ENCODE results near the gene KCNK1.

KCNK1 gene

GRCh38 chr1:233640179-233640578 is 26.3 kb downstream of the KCNK1 start:
- DNase-seq = no peak

GRCh38 chr1:233641029-233641428 is 27.1 kb downstream of the KCNK1 start:
- DNase-seq = no peak

- no peak for DNase-seq
Measured at GRCh38 chr1:233647073-233647472, 33.2 kb downstream of the KCNK1 start.

- no peak for DNase-seq
Measured at GRCh38 chr1:233647636-233648035, 33.7 kb downstream of the KCNK1 start.

GRCh38 chr1:233651061-233651460 is 37.2 kb downstream of the KCNK1 start:
- DNase-seq = no peak

GRCh38 chr1:233651563-233652233 is 37.8 kb downstream of the KCNK1 start:
- no peak for DNase-seq

- no peak for DNase-seq
Measured at GRCh38 chr1:233652526-233652925, 38.6 kb downstream of the KCNK1 start.

- no peak for DNase-seq
Measured at GRCh38 chr1:233654658-233655280, 40.9 kb downstream of the KCNK1 start.

- DNase-seq = no peak
Measured at GRCh38 chr1:233655301-233655740, 41.4 kb downstream of the KCNK1 start.

GRCh38 chr1:233656032-233656635 is 42.2 kb downstream of the KCNK1 start:
- no peak for DNase-seq

GRCh38 chr1:233656687-233657086 is 42.8 kb downstream of the KCNK1 start:
- no peak for DNase-seq

- DNase-seq = no peak
Measured at GRCh38 chr1:233657466-233657865, 43.6 kb downstream of the KCNK1 start.

GRCh38 chr1:233659495-233659894 is 45.6 kb downstream of the KCNK1 start:
- DNase-seq = no peak

GRCh38 chr1:233661376-233662159 is 47.7 kb downstream of the KCNK1 start:
- DNase-seq = no peak

- no peak for DNase-seq
Measured at GRCh38 chr1:233662575-233663304, 48.8 kb downstream of the KCNK1 start.

- no peak for DNase-seq
Measured at GRCh38 chr1:233664253-233664652, 50.3 kb downstream of the KCNK1 start.

- DNase-seq = no peak
Measured at GRCh38 chr1:233664804-233665574, 51.1 kb downstream of the KCNK1 start.

GRCh38 chr1:233665575-233666270 is 51.8 kb downstream of the KCNK1 start:
- DNase-seq = no peak

GRCh38 chr1:233667741-233668140 is 53.8 kb downstream of the KCNK1 start:
- DNase-seq = no peak

GRCh38 chr1:233668146-233668724 is 54.3 kb downstream of the KCNK1 start:
- DNase-seq = no peak

- DNase-seq = peak in 1 of 2 experiments; percentile 1
Measured at GRCh38 chr1:233668725-233669294, 54.9 kb downstream of the KCNK1 start.

All from SW 1271 (cell line).